HEK293 (cell line): ENCODE results near the gene MSI1.

Experiments
- CTCF ChIA-PET: fragments of 350-600 bp; formaldehyde crosslinking; extraction: SDS; loops from one replicate; lab custom pipeline; 2021; ENCODE audit warnings: antibody characterized with exemption; lab: Yijun Ruan, JAX
- POLR2A ChIA-PET: fragments of 300-600 bp; formaldehyde crosslinking; extraction: SDS; loops from one replicate; lab custom pipeline; 2020; ENCODE audit warnings: antibody characterized with exemption, inconsistent platforms; lab: Yijun Ruan, JAX
- H3K27ac ChIP-seq: fragments of 200-500 bp; sonication (Bioruptor generic); 2 replicates; pipeline ENCODE4 v1.5.1; 2014; ENCODE audit warnings: low read depth, low read length, control low read depth, inconsistent platforms; ENCODE audit errors: extremely low read depth
- H3K36me3 ChIP-seq, 2 experiments: fragments of 200-500 bp in 1 of 2; sonication (Bioruptor generic) in 1 of 2; 1 replicate in 1 of 2; 2 replicates in 1 of 2; pipeline ENCODE4 v1.5.1; 2014 to 2017; ENCODE audit warnings: inconsistent platforms in 2 of 2, low read length in 2 of 2; ENCODE audit not compliant: control insufficient read depth in 2 of 2, insufficient read depth in 1 of 2
- H3K4me1 ChIP-seq: fragments of 200-500 bp; sonication (Bioruptor generic); 2 replicates; pipeline ENCODE4 v1.5.1; 2014; ENCODE audit warnings: mild to moderate bottlenecking, low read length, inconsistent platforms; ENCODE audit not compliant: control insufficient read depth, insufficient read depth
- H3K4me3 ChIP-seq: 2 replicates; pipeline ENCODE4 v1.5.1; 2011; ENCODE audit warnings: low read depth, mild to moderate bottlenecking, control low read depth, low read length, moderate library complexity
- H3K9me3 ChIP-seq: fragments of 200-500 bp; sonication (Bioruptor generic); 2 replicates; pipeline ENCODE4 v1.5.1; 2014; ENCODE audit warnings: low read depth, low read length, inconsistent platforms; ENCODE audit not compliant: control insufficient read depth, insufficient read depth
- BCL11A ChIP-seq: fragments of 450-650 bp; formaldehyde crosslinking; IDR thresholded peaks from 2 replicates; pipeline ENCODE4 v1.5.1; 2016; ENCODE audit warnings: low read depth, missing biosample characterization, missing genetic modification characterization
- HOXA7 ChIP-seq: sonication (generic); formaldehyde crosslinking; IDR thresholded peaks from 2 replicates; pipeline ENCODE4 v1.8.1; 2022; ENCODE audit warnings: missing genetic modification reagents, borderline replicate concordance
- RBAK ChIP-seq: fragments of 450-650 bp; formaldehyde crosslinking; IDR thresholded peaks from 2 replicates; pipeline ENCODE4 v1.5.1; 2016; ENCODE audit warnings: missing biosample characterization, missing genetic modification characterization
- SCRT2 ChIP-seq: fragments of 450-650 bp; formaldehyde crosslinking; IDR thresholded peaks from 2 replicates; pipeline ENCODE4 v1.5.1; 2016; ENCODE audit warnings: missing biosample characterization, missing genetic modification characterization
- SETDB1 ChIP-seq: IDR thresholded peaks from one replicate; pipeline ENCODE4 v1.6.1; 2017; ENCODE audit warnings: mild to moderate bottlenecking, low read length, moderate library complexity, mixed read lengths; ENCODE audit not compliant: insufficient read length
- SP3 ChIP-seq: fragments of 450-650 bp; formaldehyde crosslinking; IDR thresholded peaks from 2 replicates; pipeline ENCODE4 v1.5.1; 2016; ENCODE audit warnings: missing biosample characterization, missing genetic modification characterization
- ZBTB48 ChIP-seq: fragments of 450-650 bp; formaldehyde crosslinking; IDR thresholded peaks from 2 replicates; pipeline ENCODE4 v1.5.1; 2016; ENCODE audit warnings: missing biosample characterization, missing genetic modification characterization
- ZFP37 ChIP-seq: fragments of 450-650 bp; formaldehyde crosslinking; IDR thresholded peaks from 2 replicates; pipeline ENCODE4 v1.5.1; 2016; ENCODE audit warnings: missing biosample characterization, missing genetic modification characterization
- ZNF302 ChIP-seq: fragments of 450-650 bp; formaldehyde crosslinking; IDR thresholded peaks from 2 replicates; pipeline ENCODE4 v1.5.1; 2016; ENCODE audit warnings: missing biosample characterization, missing genetic modification characterization, low read depth
- ZNF558 ChIP-seq: fragments of 450-650 bp; formaldehyde crosslinking; IDR thresholded peaks from 2 replicates; pipeline ENCODE4 v1.5.1; 2016; ENCODE audit warnings: missing biosample characterization, missing genetic modification characterization
- ZNF776 ChIP-seq: fragments of 450-650 bp; formaldehyde crosslinking; IDR thresholded peaks from 2 replicates; pipeline ENCODE4 v1.5.0; 2017; ENCODE audit warnings: missing biosample characterization, missing genetic modification characterization, borderline replicate concordance
- ZSCAN23 ChIP-seq: fragments of 450-650 bp; formaldehyde crosslinking; IDR thresholded peaks from 2 replicates; pipeline ENCODE4 v1.5.1; 2016; ENCODE audit warnings: missing biosample characterization, missing genetic modification characterization
- TF ChIP-seq, protein P1 (sequence below): fragments of 450-650 bp; formaldehyde crosslinking; IDR thresholded peaks from 2 replicates; pipeline ENCODE4 v1.5.1; 2016; ENCODE audit warnings: missing biosample characterization, missing genetic modification characterization, low read depth
- TF ChIP-seq, protein P2 (sequence below): fragments of 450-650 bp; formaldehyde crosslinking; IDR thresholded peaks from 2 replicates; pipeline ENCODE4 v1.5.1; 2016; ENCODE audit warnings: missing biosample characterization, missing genetic modification characterization
- TF ChIP-seq, protein P3 (sequence below): fragments of 450-650 bp; formaldehyde crosslinking; IDR thresholded peaks from 2 replicates; pipeline ENCODE4 v1.5.1; 2016; ENCODE audit warnings: missing biosample characterization, missing genetic modification characterization, low read depth
- TF ChIP-seq, protein P4 (sequence below): fragments of 450-650 bp; formaldehyde crosslinking; IDR thresholded peaks from 2 replicates; pipeline ENCODE4 v1.5.1; 2016; ENCODE audit warnings: missing biosample characterization, missing genetic modification characterization
- TF ChIP-seq, protein P5 (sequence below): fragments of 450-650 bp; formaldehyde crosslinking; IDR thresholded peaks from 2 replicates; pipeline ENCODE4 v1.5.1; 2016; ENCODE audit warnings: missing biosample characterization, missing genetic modification characterization

MSI1 gene

DNA sequence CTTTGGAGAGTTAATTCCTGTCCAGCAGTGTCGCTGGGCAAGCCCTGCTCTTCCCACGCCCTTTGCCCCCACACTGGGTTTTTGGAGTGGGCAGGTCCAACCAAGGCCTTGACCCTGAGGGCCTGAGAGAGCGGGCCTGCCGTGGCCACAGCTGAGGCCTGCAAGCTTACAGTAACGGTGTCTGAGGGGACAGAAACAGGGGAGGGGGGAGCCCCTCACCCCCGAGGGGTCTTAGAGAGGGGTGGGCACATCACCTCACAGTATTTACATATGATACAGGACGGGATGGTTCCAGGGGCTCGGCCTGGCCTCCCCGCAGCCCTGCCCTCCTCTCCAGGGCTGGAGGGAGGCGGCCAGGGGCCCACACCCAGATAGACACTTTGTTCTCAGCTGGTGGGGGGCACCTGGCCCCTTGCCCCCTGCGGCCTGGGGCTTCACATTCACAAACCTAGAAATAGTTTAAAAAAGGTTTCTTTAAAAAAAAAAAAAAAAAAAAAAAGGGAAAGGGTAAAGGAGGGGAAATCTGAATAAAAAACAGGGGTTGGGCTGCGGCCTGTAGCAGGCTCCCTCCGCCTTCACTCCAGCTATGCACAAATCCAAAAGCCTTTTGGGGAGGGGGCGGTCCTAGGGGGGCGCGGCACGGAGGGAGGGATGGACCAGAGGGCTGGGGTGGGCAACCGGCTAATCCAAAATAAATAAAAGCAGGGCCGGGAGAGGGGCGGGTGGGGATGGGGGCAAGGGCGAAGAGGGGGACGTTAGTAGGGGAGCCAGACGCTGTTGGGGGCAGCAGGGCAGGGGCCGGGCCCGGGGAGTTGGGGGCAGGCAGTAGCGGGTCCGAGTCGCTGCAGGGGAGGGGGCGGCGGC lies 26.6 kb downstream of the MSI1 start (continued):
- TF ChIP-seq ZSCAN23 (tag by site-specific recombination) (no peak), ZNF302 (tag by site-specific recombination) (no peak)

DNA sequence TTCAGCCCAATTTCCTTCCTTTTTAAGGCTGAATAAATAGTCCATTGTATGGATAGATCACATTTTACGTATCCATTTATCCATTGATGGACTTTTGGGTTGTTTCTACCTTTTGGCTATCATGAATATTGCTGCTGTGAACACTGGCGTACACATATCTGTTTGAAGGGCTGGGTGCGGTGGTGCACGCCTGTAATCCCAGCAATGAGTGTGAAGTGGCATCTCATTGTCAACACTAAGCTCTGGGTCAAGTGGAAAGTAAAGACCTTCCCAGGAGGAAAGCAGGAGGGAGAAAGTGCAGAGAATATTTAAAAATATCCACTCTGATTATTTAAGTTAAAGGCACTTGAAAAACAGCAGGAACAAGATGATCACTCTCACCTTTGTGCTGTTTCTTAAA lies 29.7 kb downstream of the MSI1 start:
- TF ChIP-seq SP3 (tag by site-specific recombination) = no peak
- TF ChIP-seq, protein P1, sequence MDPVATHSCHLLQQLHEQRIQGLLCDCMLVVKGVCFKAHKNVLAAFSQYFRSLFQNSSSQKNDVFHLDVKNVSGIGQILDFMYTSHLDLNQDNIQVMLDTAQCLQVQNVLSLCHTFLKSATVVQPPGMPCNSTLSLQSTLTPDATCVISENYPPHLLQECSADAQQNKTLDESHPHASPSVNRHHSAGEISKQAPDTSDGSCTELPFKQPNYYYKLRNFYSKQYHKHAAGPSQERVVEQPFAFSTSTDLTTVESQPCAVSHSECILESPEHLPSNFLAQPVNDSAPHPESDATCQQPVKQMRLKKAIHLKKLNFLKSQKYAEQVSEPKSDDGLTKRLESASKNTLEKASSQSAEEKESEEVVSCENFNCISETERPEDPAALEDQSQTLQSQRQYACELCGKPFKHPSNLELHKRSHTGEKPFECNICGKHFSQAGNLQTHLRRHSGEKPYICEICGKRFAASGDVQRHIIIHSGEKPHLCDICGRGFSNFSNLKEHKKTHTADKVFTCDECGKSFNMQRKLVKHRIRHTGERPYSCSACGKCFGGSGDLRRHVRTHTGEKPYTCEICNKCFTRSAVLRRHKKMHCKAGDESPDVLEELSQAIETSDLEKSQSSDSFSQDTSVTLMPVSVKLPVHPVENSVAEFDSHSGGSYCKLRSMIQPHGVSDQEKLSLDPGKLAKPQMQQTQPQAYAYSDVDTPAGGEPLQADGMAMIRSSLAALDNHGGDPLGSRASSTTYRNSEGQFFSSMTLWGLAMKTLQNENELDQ = no peak
- TF ChIP-seq, protein P2, sequence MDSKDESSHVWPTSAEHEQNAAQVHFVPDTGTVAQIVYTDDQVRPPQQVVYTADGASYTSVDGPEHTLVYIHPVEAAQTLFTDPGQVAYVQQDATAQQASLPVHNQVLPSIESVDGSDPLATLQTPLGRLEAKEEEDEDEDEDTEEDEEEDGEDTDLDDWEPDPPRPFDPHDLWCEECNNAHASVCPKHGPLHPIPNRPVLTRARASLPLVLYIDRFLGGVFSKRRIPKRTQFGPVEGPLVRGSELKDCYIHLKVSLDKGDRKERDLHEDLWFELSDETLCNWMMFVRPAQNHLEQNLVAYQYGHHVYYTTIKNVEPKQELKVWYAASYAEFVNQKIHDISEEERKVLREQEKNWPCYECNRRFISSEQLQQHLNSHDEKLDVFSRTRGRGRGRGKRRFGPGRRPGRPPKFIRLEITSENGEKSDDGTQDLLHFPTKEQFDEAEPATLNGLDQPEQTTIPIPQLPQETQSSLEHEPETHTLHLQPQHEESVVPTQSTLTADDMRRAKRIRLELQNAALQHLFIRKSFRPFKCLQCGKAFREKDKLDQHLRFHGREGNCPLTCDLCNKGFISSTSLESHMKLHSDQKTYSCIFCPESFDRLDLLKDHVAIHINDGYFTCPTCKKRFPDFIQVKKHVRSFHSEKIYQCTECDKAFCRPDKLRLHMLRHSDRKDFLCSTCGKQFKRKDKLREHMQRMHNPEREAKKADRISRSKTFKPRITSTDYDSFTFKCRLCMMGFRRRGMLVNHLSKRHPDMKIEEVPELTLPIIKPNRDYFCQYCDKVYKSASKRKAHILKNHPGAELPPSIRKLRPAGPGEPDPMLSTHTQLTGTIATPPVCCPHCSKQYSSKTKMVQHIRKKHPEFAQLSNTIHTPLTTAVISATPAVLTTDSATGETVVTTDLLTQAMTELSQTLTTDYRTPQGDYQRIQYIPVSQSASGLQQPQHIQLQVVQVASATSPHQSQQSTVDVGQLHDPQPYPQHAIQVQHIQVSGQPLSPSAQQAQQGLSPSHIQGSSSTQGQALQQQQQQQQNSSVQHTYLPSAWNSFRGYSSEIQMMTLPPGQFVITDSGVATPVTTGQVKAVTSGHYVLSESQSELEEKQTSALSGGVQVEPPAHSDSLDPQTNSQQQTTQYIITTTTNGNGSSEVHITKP (tag by site-specific recombination) = no peak
- TF ChIP-seq ZBTB48 (tag by site-specific recombination) = no peak
- no peak for TF ChIP-seq BCL11A (tag by site-specific recombination)
- TF ChIP-seq, protein P3, sequence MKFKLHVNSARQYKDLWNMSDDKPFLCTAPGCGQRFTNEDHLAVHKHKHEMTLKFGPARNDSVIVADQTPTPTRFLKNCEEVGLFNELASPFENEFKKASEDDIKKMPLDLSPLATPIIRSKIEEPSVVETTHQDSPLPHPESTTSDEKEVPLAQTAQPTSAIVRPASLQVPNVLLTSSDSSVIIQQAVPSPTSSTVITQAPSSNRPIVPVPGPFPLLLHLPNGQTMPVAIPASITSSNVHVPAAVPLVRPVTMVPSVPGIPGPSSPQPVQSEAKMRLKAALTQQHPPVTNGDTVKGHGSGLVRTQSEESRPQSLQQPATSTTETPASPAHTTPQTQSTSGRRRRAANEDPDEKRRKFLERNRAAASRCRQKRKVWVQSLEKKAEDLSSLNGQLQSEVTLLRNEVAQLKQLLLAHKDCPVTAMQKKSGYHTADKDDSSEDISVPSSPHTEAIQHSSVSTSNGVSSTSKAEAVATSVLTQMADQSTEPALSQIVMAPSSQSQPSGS (tag by site-specific recombination) = no peak
- no peak for TF ChIP-seq SCRT2
- TF ChIP-seq HOXA7 = no peak
- Histone ChIP-seq H3K4me3 (no peak overlapping the region), H3K4me1 (no peaks in the 10 kb centered on the region), H3K36me3 (peaks cover 0 to 13% of the 10 kb centered on the region in 2 experiments; a peak in 2 of 3 replicates), H3K27ac (no peak overlapping the region), H3K9me3 (no peaks in the 10 kb centered on the region)
- ChIA-PET CTCF (interaction anchor here (0.6 to 0.8 kb wide), 3 partner anchors 28 to 98 kb away, joined by 3 to 5 read pairs (median 3); no protein-coding TSS in a partner anchor), POLR2A (no interaction called here)

DNA sequence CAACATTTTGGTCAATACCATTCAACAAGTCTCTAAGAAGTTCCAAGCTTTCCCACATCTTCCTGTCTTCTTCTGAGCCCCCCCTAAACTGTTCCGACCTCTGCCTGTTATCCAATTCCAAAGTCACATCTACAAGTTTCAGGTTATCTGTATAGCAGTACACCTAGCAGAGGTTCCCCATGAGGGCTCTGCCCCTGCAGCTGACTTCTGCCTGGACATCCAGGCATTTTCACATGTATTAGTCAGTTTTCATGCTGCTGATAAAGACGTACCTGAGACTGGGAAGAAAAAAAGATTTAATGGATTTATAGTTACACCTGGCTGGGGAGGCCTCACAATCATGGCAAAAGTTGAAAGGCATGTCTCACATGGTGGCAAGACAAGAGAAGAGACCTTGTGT lies 31.2 kb downstream of the MSI1 start:
- Histone ChIP-seq H3K4me1 (no peaks in the 10 kb centered on the region), H3K36me3 (no peaks in the 10 kb centered on the region), H3K9me3 (no peaks in the 10 kb centered on the region), H3K4me3 (no peak overlapping the region), H3K27ac (no peak overlapping the region)
- ChIA-PET CTCF (interaction anchor here (0.6 to 3.3 kb wide), 4 partner anchors 18 to 321 kb away, joined by 3 to 17 read pairs (median 3); no protein-coding TSS in a partner anchor), POLR2A (interaction anchor here (0.5 kb wide), 1 partner anchor 41 kb away, joined by 3 read pairs; no protein-coding TSS in a partner anchor)
- TF ChIP-seq RBAK (tag by site-specific recombination) = peak; percentile 58; the same call in 1 of the 2 replicates
- no peak for TF ChIP-seq ZFP37 (tag by site-specific recombination)
- peak; percentile 65; the same call in 1 of the 2 replicates for TF ChIP-seq ZNF558 (tag by site-specific recombination)
- TF ChIP-seq, protein P4, sequence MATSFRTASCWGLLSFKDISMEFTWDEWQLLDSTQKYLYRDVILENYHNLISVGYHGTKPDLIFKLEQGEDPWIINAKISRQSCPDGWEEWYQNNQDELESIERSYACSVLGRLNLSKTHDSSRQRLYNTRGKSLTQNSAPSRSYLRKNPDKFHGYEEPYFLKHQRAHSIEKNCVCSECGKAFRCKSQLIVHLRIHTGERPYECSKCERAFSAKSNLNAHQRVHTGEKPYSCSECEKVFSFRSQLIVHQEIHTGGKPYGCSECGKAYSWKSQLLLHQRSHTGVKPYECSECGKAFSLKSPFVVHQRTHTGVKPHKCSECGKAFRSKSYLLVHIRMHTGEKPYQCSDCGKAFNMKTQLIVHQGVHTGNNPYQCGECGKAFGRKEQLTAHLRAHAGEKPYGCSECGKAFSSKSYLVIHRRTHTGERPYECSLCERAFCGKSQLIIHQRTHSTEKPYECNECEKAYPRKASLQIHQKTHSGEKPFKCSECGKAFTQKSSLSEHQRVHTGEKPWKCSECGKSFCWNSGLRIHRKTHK (tag by site-specific recombination) = 0 out of 2 replicates have a peak, but pooled peaks have one; percentile 28
- TF ChIP-seq SCRT2 = peak; percentile 51; the same call in 1 of the 2 replicates
- TF ChIP-seq, protein P5, sequence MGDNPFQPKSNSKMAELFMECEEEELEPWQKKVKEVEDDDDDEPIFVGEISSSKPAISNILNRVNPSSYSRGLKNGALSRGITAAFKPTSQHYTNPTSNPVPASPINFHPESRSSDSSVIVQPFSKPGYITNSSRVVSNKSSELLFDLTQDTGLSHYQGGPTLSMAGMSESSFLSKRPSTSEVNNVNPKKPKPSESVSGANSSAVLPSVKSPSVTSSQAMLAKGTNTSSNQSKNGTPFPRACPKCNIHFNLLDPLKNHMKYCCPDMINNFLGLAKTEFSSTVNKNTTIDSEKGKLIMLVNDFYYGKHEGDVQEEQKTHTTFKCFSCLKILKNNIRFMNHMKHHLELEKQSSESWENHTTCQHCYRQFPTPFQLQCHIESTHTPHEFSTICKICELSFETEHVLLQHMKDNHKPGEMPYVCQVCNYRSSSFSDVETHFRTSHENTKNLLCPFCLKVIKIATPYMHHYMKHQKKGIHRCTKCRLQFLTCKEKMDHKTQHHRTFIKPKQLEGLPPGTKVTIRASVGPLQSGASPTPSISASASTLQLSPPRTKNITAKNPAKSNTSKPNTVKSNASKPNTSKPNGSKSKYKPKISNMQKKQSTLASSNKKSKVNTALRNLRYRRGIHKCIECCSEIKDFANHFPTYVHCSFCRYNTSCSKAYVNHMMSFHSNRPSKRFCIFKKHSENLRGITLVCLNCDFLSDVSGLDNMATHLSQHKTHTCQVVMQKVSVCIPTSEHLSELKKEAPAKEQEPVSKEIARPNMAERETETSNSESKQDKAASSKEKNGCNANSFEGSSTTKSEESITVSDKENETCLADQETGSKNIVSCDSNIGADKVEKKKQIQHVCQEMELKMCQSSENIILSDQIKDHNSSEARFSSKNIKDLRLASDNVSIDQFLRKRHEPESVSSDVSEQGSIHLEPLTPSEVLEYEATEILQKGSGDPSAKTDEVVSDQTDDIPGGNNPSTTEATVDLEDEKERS (tag by site-specific recombination) = 0 out of 2 replicates have a peak, but pooled peaks have one; percentile 52
- TF ChIP-seq ZNF776 (tag by site-specific recombination) = no peak
- peak; percentile 74 for TF ChIP-seq SETDB1
